Activated naive CD8-positive, alpha-beta T cell treated with anti-CD3 and anti-CD28 coated beads for 36 hours (primary cell): ENCODE measurements around the gene SLC27A2. TPM values are rescaled to one million over a fixed set of nuclear protein-coding genes. Genes with fewer than 3 reads are reported as not detected.

ENCODE experiments used
- DNase-seq: peaks from one replicate; pipeline ENCODE4 v3.0.0; 2021
- H3K27ac Mint-ChIP-seq: one replicate; pipeline ENCODE4 v1.8.0; 2022; ENCODE audit warnings: mild to moderate bottlenecking, moderate library complexity, mixed read lengths
- H3K27me3 Mint-ChIP-seq: one replicate; pipeline ENCODE4 v1.8.0; 2022; ENCODE audit warnings: mild to moderate bottlenecking, mixed read lengths
- H3K36me3 Mint-ChIP-seq: one replicate; pipeline ENCODE4 v1.8.0; 2021; ENCODE audit warnings: mild to moderate bottlenecking, mixed read lengths
- H3K4me1 Mint-ChIP-seq: one replicate; pipeline ENCODE4 v1.8.0; 2021; ENCODE audit warnings: mixed read lengths
- H3K4me3 Mint-ChIP-seq: one replicate; pipeline ENCODE4 v1.8.0; 2022; ENCODE audit warnings: mild to moderate bottlenecking, moderate library complexity, mixed read lengths
- H3K9me3 Mint-ChIP-seq: one replicate; pipeline ENCODE4 v1.8.0; 2022; ENCODE audit warnings: mixed read lengths
- total RNA-seq, 2 experiments: library from RNA; stranded (reverse); gene quantifications; one replicate each; pipeline ENCODE4 v1.2.3, GENCODE V29; 2021

Gene SLC27A2
- total RNA-seq, 2 experiments from 2014 or later, result 15.0 to 16.0 TPM

DNA sequence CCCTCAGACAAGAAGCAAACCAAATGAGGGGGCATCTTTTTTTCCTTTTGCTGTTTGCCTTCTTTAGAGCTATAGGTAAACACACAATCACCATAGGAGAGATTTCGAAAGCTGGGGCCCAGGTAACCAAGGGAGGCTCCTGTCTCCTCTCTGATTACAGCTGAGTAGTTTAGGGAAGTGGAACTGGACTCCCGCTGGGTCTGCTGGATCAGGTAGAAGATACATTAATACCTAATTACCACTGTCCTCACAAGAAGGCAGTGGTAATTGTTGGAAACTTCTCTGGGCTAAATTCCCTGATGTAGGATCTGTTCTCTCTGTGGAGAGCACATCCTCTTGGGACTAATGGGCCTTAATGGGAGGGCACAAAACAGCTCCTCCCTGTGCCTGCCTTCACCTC lies 50.8 kb downstream of the SLC27A2 start:
- Mint-ChIP-seq H3K36me3 (peaks cover 7% of the 10 kb centered on the region), H3K27ac (no peak overlapping the region), H3K9me3 (no peaks in the 10 kb centered on the region), H3K27me3 (no peaks in the 10 kb centered on the region), H3K4me1 (no peaks in the 10 kb centered on the region), H3K4me3 (no peak overlapping the region)
- DNase-seq, result no peak

DNA sequence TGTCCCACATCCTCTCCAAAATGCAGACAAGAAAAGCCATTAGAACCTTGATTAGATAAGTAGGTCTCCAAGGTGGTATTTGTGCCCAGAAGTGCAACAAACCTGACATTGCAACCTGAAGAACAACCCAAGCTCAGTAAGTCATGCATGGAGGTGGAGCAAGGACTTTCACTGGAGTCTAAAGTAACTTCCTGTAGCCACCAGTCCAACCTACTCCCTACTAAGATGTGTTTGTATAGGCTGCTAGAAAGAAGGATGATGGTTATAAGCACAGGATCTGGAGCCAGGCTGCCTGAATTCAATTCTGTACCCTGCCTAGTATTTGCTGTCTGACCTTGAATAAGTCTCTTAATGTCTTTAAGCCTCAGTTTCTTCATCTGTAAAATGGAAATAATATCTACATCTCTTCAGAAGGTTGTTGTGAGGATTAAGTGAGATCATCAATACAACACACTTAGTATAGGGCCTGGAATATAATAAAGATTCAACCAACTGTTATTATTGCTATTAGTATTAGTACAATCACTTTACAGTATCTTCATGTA lies 51.3 kb downstream of the SLC27A2 start:
- Mint-ChIP-seq H3K27me3 (no peaks in the 10 kb centered on the region), H3K4me1 (no peaks in the 10 kb centered on the region), H3K9me3 (no peaks in the 10 kb centered on the region), H3K4me3 (no peak overlapping the region), H3K27ac (no peak overlapping the region), H3K36me3 (peaks cover 7% of the 10 kb centered on the region)
- DNase-seq, result no peak

DNA sequence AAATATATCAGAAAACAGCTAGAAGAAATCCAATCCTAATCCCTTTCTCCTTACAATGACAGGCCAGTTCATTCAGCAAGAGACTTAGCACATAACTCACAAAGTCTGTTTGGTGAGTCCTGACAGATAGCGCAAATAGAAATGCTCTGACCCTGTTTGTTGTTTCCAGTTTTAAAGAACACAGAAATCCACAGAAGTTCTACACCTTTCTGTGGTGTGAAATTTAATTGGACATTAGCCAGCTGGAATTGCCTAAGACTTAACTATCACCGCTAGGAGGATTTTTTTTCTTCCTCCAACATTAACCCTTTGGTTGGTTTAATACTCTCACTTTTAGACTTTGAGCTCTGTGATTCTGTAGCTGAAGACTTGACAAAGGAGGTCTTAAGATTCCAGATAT lies 52.8 kb downstream of the SLC27A2 start:
- DNase-seq, result no peak
- Mint-ChIP-seq H3K4me3 (no peak overlapping the region), H3K27me3 (no peaks in the 10 kb centered on the region), H3K9me3 (no peaks in the 10 kb centered on the region), H3K4me1 (no peaks in the 10 kb centered on the region), H3K36me3 (peaks cover 4% of the 10 kb centered on the region), H3K27ac (no peak overlapping the region)

DNA sequence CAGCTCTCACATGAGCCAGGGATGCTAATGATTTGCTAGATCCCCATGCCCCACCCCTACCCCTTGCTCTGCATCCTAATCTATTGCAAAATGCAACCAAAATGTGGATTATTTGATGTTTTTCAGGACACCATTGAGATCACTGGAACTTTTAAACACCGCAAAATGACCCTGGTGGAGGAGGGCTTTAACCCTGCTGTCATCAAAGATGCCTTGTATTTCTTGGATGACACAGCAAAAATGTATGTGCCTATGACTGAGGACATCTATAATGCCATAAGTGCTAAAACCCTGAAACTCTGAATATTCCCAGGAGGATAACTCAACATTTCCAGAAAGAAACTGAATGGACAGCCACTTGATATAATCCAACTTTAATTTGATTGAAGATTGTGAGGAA lies 53.8 kb downstream of the SLC27A2 start:
- Mint-ChIP-seq H3K9me3 (no peaks in the 10 kb centered on the region), H3K4me1 (peaks cover under 1% of the 10 kb centered on the region), H3K27ac (no peak overlapping the region), H3K27me3 (no peaks in the 10 kb centered on the region), H3K4me3 (no peak overlapping the region), H3K36me3 (peaks cover 4% of the 10 kb centered on the region)
- DNase-seq, result no peak

DNA sequence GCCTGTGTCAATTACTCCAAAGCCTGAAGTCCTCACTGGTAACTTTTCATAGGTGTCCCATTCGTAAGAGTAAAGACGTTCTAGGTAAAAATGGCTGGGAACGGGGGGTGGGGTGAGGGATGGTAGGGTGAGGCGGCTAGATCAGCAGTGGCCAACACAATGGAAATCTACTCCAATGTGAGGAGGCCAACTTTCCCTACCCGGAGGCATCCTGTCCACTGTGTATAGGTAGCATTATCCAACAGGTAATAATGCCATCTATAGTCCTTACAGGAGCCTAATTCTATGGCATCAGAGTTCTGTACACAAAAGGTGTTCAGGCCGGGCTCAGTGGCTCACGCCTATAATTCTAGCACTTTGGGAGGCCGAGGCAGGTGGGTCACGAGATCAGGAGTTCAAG lies 54.4 kb downstream of the SLC27A2 start:
- peaks cover 4% of the 10 kb centered on the region for H3K36me3 Mint-ChIP-seq
- DNase-seq, result no peak
- H3K9me3 Mint-ChIP-seq, result no peaks in the 10 kb centered on the region
- no peak overlapping the region for H3K4me3 Mint-ChIP-seq
- H3K27ac Mint-ChIP-seq, result no peak overlapping the region
- H3K4me1 Mint-ChIP-seq, result peaks cover 6% of the 10 kb centered on the region
- H3K27me3 Mint-ChIP-seq, result no peaks in the 10 kb centered on the region

DNA sequence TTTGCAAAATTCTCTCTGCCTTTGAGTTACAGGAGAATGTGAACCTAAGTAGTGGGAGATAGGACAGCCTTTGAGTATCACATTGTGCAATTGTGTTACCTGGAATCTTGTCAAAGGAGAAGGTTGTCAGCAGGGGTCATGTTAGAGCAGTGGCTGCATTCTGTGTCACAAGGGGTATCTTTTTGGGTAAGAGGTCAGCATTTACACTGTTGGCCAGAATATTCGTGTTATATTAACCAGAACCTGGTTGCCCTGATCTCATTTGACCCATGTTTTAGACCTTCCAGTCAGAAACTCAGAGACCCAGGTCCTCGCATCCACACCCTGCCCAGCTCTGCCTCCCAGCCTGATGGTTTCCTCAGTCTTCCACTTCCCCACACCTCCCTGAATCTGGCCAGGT lies 56.3 kb downstream of the SLC27A2 start:
- Mint-ChIP-seq H3K9me3 (no peaks in the 10 kb centered on the region), H3K27ac (no peak overlapping the region), H3K4me1 (peaks cover 7% of the 10 kb centered on the region), H3K36me3 (peaks cover 4% of the 10 kb centered on the region), H3K4me3 (no peak overlapping the region), H3K27me3 (no peaks in the 10 kb centered on the region)
- no peak for DNase-seq

DNA sequence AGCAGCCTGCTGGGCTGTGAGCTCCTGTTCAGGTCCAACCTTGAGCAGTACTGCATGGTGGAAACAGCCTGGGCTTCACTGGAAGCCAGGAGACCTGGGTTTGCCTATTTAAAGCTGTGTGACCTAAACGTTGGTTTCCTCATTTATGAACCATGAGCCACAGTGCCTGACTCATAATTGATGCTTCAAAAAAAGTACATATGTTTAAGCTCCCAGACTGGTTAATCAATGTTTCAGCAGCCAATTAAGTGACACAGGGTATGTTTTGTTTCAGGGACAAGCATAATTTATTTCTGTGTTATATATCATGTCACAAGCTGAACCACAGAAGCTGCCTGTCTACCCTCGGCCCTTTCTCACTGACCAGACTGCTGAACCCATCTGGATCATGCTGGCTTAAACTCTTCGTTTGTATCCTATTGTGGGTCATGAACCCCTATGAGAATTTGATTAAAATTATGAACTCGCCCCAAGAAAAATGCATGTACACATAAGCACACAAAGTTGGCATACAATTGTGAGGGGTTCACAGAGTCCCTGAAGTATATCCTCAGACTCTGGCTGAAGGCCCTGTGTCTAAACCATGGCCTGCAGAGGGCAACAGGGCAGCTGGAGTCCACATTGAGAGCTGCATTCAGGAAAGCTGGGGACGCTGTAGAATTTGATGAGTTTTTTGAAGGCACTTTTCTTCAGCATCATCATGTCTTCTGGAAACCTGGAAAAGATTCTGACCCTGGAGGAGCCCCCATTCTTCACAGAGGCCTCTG lies 59.9 kb downstream of the SLC27A2 start:
- no peak for DNase-seq
- peaks cover 10% of the 10 kb centered on the region for H3K4me1 Mint-ChIP-seq
- no peak overlapping the region for H3K27ac Mint-ChIP-seq
- no peak overlapping the region for H3K4me3 Mint-ChIP-seq
- H3K36me3 Mint-ChIP-seq, result peaks cover 2% of the 10 kb centered on the region
- no peaks in the 10 kb centered on the region for H3K9me3 Mint-ChIP-seq
- H3K27me3 Mint-ChIP-seq, result no peaks in the 10 kb centered on the region

DNA sequence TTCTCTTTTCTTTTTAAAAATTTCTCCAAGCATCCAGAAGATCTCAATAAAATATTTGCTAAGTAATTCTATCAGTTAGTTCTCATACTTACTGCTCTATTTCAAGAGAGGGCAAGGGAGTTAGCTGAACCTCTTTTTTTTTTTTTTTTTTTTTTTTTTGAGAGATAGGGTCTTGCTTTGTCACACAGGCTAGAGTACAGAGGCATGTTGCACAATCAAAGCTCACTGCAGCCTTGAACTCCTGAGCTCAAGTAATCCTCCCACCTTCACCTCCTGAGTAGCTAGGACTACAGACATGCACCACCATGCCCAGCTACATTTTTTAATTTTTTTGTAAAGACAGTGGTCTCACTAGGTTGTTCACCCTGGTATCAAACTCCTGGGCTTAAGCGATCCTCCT lies 62.2 kb downstream of the SLC27A2 start:
- Mint-ChIP-seq H3K4me1 (peaks cover 28% of the 10 kb centered on the region), H3K4me3 (no peak overlapping the region), H3K9me3 (peaks cover 3% of the 10 kb centered on the region), H3K27me3 (no peaks in the 10 kb centered on the region), H3K36me3 (peaks cover 10% of the 10 kb centered on the region), H3K27ac (no peak overlapping the region)
- no peak for DNase-seq

DNA sequence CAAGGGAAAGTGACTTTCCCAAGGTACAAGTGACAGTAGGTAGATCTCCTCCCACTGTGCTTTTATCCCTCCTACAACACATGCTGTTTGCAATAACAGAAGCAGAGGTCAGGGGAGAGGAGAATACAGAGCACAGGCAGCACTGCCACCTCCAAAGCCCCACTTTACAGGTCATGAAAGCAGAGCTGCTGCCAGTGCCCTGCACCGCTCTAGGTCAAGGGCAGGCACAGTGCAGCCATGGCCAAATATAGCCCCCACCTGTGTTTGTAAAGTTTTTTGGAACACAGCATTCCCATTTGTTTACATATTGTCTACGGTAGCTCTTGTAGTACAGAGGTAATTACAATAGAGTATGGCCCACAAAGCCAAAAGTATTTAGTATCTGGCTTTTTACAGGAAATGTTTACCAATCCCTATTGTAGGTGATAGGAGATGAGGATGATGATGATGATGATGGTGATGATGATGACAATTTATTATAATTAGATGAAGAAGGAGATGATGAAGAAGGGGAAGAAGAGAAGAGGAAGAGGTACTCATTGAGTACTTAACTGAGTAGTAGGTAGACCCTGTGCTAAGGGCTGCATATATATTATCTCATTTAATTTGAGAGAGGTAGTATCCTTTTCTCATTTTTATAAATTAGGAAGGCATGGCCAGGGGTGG lies 63.1 kb downstream of the SLC27A2 start:
- DNase-seq, result no peak
- peaks cover 34% of the 10 kb centered on the region for H3K4me1 Mint-ChIP-seq
- H3K27ac Mint-ChIP-seq, result no peak overlapping the region
- H3K4me3 Mint-ChIP-seq, result no peak overlapping the region
- peaks cover 10% of the 10 kb centered on the region for H3K36me3 Mint-ChIP-seq
- H3K27me3 Mint-ChIP-seq, result no peaks in the 10 kb centered on the region
- H3K9me3 Mint-ChIP-seq, result peaks cover 3% of the 10 kb centered on the region

DNA sequence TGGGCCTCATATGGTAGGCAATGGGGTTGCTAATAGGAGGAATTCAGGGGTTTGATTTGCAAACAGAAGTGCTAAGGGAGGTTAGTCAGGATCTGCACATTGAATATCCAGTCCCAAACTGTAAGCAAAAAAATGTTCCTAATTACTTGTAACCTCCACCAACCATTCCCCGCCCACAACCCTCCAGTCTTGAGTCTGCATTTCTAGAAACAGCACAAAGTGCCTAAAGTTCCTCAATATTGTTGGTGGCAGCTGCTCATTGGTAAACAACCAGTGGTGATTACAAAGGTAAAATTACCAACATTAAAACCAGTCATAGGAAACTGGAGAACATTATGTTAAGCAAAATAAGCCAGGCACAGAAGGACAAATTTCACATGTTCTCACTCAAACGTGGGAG lies 64.6 kb downstream of the SLC27A2 start:
- Mint-ChIP-seq H3K27ac (no peak overlapping the region), H3K4me3 (no peak overlapping the region)

DNA sequence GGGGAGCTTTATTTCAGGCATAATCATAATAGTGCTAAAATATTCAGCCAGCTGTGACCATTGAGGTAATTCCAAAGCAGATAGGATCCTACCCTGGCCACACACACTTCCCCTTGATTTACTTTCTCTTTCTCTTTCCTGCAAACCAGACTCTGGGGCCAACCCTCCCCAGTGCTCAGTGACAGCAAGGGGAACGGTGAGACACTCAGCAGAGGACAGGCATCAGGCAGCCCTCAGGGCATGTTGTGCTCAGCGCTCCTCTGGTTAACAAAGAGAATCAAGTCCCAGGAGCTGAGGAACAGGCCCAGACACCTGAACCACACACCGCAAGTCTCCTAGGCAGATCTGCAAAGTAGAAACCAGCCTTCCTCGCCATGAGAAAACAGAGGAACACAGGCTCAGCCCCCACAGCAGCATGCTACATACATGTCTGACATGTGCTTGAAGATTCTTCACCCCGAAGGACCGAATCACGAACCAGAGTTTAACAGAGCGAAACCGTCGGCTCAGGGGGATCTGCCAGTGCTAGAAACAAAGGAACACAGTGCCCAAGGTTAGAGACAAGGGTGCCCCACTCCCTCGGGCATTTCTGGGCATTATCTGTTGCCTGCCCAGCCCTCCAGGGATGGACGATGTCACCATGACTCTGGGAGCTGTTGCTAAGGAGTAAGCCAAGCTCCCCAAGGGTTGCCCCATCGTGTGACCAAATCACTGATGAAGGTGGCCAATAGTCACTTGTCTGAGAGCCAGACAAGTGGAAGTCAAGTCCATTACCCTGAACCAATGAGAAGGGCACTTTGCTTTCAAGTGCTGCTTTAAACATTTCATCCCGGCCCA lies 66.0 kb downstream of the SLC27A2 start:
- peak; percentile 70 for DNase-seq
- Mint-ChIP-seq H3K4me1 (peaks cover 31% of the 10 kb centered on the region), H3K4me3 (peak overlapping the region; percentile 69), H3K27me3 (no peaks in the 10 kb centered on the region), H3K27ac (peak overlapping the region; percentile 94), H3K36me3 (peaks cover 10% of the 10 kb centered on the region), H3K9me3 (peaks cover 3% of the 10 kb centered on the region)

More for the DNA sequence above, 64.6 kb downstream of the SLC27A2 start:
- DNase-seq, result no peak
- Mint-ChIP-seq H3K4me1 (peaks cover 31% of the 10 kb centered on the region), H3K9me3 (peaks cover 3% of the 10 kb centered on the region), H3K36me3 (peaks cover 10% of the 10 kb centered on the region), H3K27me3 (no peaks in the 10 kb centered on the region)

DNA sequence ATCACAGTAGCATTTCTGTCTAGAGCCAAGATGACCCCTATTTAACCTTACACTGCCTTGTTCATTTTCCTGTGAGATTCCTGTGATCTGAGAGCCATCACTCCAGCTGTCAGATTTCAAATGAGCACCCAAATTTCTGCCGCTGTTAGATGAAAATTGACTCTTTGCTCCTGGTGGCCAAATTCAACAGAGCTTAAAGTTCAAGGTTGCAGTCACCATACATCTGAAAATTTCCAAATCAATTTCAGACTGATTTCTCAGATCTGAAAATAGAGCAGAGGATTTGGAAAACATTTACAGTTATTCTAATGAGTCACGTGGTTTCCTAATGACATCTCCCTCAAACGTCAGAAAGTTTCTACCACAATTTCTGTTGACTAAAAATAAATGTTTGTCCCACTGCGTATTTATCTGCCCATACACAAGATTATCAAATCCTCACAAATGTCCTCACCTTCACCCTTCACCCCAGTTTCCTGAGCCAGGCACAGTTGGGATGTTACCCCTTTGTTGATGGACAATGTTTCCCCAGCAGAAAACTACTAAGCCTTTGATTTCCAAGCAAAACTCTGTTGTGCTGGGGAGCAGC lies 67.1 kb downstream of the SLC27A2 start:
- peaks cover 8% of the 10 kb centered on the region for H3K36me3 Mint-ChIP-seq
- peak overlapping the region; percentile 69 for H3K4me3 Mint-ChIP-seq
- no peaks in the 10 kb centered on the region for H3K27me3 Mint-ChIP-seq
- DNase-seq, result no peak
- H3K27ac Mint-ChIP-seq, result peak overlapping the region; percentile 94
- H3K9me3 Mint-ChIP-seq, result peaks cover 3% of the 10 kb centered on the region
- peaks cover 31% of the 10 kb centered on the region for H3K4me1 Mint-ChIP-seq

DNA sequence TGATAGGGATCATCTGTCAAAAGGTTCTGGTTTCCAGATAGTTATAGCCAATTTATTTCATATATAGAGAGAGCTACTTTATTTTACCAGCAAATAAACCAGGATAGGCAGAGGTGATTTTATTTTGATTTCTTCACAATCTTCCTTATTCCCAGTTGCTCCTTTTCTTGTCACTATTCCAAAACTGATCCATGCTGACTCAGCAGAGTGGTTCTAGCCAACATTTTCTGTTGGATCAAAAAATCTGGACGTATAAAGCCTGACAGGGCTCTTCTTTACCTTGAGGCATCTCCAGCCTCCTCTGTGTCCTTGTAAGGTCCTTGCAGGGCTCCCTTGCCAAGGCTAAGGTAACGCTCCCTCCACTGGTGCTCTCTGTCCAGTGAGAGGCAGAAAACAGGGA lies 67.7 kb downstream of the SLC27A2 start:
- peak overlapping the region; percentile 94 for H3K27ac Mint-ChIP-seq
- peaks cover 8% of the 10 kb centered on the region for H3K36me3 Mint-ChIP-seq
- H3K4me3 Mint-ChIP-seq, result no peak overlapping the region
- H3K27me3 Mint-ChIP-seq, result no peaks in the 10 kb centered on the region
- no peak for DNase-seq
- H3K4me1 Mint-ChIP-seq, result peaks cover 31% of the 10 kb centered on the region
- H3K9me3 Mint-ChIP-seq, result peaks cover 3% of the 10 kb centered on the region

DNA sequence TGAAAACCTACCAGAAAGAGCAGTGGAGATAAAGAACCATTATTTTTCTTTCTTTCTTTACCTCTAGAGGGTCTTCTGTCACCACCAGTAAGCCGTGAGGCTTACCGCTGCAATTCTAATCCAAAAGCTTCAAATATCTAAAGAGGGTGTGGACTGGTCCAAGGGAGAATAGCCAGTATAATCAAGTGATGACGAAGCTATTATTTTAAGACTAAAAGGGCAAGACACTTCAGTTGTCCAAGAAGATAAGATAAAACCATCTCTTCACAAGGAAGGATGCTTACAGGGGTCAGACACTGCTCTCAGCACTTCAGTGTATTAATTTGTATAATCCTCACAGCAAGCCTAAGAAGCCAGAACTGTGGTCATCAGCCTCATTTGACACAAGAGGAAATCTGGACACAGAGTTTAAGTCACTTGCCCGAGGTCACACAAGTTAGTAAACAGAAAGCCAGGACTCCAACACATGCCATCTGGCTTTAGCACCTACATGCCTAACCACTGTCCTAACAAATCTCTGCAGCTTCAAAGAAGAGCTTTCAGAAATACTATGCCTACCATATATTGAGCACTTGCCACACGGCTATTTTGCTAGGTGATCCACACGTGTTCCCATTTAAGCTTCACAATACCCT lies 68.9 kb downstream of the SLC27A2 start:
- Mint-ChIP-seq H3K27ac (no peak overlapping the region), H3K27me3 (no peaks in the 10 kb centered on the region), H3K36me3 (peaks cover 8% of the 10 kb centered on the region), H3K4me3 (no peak overlapping the region), H3K4me1 (peaks cover 31% of the 10 kb centered on the region), H3K9me3 (peaks cover 3% of the 10 kb centered on the region)
- no peak for DNase-seq
